GM19324 (cell line): ENCODE results near the gene GDF9.
A peak's percentile ranks its signal among the peaks of the same experiment; 100 is the strongest.

Experiments
- ATAC-seq: cut with Tn5 transposase; IDR thresholded peaks from one replicate; pipeline ENCODE4 v1.9.1; 2021; ENCODE audit warnings: mild to moderate bottlenecking, moderate library complexity; ENCODE audit not compliant: unreplicated experiment, low FRiP score

GDF9 gene

DNA sequence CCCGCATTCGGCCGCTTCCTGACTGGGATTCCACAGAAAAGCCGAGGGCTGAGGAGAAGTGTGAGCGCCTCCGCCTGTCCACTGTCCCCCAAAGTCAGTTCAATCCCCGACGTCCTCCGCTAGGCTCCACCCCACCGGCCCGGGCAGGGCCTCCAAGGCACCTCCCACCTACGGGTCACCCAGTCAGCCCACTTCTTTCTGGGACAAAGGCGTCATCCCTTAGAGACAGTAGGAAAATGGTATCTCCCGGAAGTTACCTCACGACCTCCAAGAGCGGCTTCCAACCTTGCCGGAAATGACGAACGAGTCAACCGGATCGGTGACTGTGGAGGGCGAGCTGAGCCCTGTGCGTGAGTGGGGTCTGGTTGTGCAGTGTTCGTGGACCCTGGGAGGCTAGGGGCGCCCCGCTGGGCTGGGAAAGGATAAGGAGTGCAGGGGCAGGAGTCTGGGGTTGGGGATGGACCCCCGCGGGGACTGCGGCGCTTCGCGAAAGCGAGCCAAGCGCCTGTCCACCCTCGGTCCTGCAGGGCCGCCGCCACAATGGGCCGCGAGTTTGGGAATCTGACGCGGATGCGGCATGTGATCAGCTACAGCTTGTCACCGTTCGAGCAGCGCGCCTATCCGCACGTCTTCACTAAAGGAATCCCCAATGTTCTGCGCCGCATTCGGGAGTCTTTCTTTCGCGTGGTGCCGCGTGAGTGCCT, at the start of gene GDF9, which contains the start of gene UQCRQ:
TSS of gene GDF9 (minus strand) at position 128 of the 704 bp plus-strand sequence. CDS start 1,936 bp downstream, outside the sequence.
TSS of gene UQCRQ (plus strand) at position 301 of the 704 bp plus-strand sequence. CDS start at position 541, 240 bp downstream.
- peak; percentile 99 for ATAC-seq

GRCh38 chr5:132915681-132916080, 49.4 kb upstream of the GDF9 start:
- ATAC-seq = no peak

GRCh38 chr5:132909702-132910101, 43.4 kb upstream of the GDF9 start:
- no peak for ATAC-seq

GRCh38 chr5:132907161-132907560, 40.9 kb upstream of the GDF9 start:
- no peak for ATAC-seq

DNA sequence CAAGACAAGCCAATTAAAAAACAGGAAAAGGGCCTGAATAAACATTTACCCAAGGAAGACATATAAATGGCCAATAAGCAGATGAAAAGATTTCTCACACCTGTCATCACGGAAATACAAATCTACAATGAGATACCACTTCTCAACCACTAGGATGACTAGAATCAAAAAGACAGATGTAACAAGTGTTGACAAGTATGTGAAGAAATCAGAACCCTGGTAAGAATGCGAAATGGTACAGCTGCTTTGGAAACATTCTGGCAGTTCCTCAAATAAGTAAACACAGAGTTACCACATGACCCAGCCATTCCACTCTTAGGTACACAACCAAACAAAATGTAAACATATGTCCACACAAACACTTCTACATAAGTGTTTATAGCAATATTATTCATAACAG, 39.7 kb upstream of the GDF9 start:
- no peak for ATAC-seq

DNA sequence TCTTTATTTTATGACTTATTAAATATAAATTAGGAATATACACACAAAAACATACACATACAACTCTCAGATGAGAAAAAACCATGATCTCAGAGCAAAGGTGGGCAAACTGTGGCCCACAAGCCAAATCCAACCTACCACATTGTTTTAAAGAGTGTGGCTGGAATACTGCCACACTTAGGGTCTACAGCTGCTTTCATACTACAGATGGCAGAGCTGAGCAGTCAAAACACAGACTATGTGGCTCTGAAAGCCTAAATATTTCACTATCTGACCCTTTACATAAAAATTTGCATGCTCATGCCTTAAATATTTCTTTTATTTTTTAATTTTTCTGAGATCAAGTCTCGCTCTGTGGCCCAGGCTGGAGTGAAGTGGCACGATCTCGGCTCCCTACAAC, 35.5 kb upstream of the GDF9 start:
- ATAC-seq = no peak

DNA sequence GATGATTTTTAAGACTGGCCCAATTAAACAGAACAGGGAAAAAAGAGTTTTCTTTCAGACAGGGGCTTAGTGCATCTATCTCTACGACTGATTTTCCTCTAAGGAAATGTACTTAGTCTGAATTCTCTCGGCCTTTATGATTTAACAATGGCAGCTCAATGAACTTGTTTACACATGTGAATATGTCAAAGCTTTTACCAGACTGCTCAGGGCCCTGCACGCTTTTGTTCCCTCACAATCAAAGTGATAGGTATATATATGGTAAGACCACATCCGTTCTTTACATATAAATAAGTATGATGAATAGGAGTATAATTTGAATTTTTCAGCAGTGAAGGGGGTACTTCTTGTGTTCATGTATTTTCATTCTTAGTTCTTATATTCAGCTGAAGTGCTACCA, 34.8 kb upstream of the GDF9 start:
- ATAC-seq = no peak

DNA sequence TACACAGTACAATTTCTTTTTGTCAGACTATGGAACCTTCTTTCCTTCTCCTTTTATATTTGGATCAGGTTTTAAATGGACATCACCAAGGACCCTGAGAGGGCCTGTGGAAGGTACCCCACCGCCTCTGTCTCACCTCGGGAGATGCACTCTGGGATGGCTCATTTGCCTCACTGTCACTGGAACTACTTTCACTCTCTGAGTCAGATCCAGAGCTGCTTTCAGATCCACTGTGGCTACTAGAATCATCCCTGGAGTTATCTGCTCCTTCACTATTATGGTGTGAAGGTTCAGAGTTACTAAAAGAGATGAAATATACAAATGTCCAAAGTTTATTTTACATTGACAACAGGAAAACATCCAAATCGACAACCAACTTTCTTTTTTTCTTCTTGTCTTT, 31.8 kb upstream of the GDF9 start:
- ATAC-seq = no peak

DNA sequence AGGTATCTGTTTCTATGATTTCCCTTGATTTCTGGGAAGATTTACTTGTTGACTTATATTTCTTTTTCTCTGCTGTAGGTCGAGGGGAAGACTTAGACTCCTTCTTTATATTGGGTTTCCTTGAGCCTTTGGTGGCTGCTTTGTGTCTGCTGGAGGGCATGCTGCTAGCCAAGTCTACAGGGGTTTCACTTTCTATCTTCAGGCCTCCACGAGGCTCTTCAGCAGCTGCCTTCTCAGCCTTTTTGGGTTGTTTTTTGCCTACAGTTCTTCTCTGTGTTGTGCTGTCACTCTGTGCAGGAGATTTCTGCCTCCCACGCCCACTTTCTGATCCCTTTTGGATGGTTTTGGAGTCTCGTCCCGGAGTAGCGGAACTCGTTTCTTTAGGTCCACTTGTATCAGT, 30.4 kb upstream of the GDF9 start:
- no peak for ATAC-seq

DNA sequence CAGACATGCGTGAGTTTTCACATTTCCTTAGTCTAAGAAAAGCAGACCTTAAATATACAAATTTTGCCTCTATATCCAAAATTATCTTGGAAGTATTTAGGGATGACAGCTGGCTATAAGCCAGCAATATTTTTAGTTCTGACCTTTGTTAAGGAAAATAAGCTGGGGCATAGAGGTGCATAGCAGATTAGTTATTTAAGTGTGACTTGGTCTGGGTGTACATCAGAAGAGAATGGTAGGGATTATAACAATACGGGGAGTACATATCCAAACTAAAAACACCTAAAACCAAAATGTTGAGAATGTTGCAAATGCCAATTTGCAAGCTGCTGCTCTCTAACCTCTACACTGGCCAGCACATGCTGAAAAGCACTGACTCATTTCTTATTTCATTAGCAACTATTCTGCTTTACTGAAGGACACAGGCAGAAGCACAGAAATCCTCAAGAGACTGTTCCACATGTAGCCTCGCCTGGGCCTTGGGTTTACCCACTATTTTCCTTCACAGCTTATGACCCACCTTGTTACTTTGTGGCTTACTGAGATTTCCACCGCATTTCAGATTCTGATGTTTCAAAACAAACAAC, 29.5 kb upstream of the GDF9 start:
- ATAC-seq = no peak

DNA sequence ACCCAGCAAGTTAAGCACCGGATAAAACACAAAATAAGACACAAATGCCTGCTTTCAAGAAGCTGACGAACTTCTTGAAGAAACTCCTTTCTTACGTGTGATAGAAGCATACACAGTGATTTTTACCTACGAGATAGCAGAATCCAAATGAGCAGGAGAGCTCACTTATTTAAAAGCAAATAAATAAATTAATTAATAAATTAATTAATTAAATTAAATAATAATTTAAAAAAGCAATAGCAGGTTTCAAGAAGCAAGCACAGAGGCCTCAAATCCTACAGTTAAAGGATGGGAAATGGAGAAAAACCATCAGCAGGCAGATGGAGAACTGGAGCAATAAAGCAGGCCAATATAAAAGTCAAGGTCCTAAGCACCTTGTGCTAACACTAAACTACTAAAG, 24.5 kb upstream of the GDF9 start:
- no peak for ATAC-seq

GRCh38 chr5:132889501-132889900, 23.2 kb upstream of the GDF9 start:
- no peak for ATAC-seq

GRCh38 chr5:132887283-132887682, 21.0 kb upstream of the GDF9 start:
- ATAC-seq = no peak

DNA sequence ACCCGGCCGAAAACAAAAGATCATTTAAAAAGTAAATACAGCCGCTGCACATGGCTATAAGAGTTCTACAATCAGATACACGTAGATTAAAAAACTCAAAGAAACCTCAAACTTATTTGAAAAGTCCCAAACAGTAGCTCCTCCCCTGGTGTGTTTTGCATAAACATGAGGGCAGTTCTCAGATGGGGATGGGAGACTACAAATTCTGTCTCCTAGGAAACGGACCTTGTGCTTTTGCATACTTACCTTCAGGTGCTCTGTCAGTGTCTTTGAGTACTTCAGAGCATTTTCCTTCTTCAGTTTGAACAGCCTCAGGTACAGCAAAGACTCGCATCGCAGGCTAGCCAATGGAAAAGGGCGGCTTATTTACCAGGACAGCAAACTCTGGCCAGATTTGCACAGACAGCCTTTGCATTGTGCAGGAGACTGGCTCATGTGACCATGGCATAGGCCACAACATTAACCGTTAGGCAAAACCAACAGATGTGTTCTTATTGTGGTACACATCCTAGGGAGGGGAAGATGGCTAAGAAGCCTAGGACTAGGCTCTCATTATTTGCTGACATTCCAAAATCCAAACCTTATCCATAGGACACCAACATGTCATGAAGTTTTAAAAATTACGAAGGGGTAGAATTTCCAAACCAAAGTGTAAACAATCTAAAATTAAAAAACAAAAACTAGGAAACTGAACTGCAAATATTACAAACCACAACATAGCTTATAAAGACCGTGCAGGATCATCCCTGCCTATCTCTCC, 20.0 kb upstream of the GDF9 start:
- no peak for ATAC-seq

- no peak for ATAC-seq
Observed at GRCh38 chr5:132884548-132884947, 18.3 kb upstream of the GDF9 start.

DNA sequence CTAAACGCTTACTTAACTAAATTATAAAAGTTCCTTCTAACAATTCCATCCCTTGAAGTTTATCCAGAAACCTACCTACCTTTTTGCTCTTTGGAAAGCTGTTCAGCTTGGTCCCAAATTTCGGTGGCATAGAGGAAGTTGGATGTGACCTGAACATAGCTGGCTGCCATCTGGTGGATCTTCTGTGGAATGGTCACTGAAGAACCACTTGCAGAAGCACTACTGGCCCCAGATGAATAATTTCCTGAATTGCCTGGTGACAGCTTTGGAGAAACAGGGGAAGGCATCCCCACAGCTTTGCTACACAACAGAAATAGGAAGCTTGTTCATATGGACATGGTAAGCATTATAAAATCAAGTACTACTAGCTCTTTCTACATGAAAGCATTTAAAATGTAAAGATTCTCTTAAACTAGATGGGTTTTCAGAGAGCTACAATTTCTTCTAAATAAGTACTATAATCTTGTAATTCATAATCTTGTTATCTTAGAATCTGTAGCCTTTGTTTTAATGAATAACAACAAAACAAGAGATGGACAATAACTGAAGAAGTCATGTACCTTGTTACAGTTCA, 17.1 kb upstream of the GDF9 start:
- no peak for ATAC-seq

- ATAC-seq = no peak
Observed at GRCh38 chr5:132877938-132878337, 11.7 kb upstream of the GDF9 start.

DNA sequence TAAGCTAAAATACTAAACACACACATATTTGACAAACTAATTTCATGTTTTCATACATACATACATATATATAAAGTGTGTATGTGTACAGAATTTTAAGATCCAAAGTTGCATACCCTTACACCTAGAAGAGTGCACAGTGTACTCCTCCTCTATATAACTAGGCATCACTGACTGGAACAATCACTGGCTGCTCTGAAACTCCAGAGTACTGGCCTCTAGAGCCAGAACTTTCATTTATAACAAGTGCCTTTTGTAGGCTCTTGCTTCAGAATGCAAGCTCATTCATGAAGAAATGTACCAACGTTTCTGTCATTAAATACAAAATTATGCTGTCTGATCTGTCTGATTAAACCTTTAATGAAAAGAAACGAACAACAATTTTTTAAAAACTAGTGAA, 11.2 kb upstream of the GDF9 start:
- ATAC-seq = no peak

GRCh38 chr5:132876020-132876759, 9.9 kb upstream of the GDF9 start:
- ATAC-seq = no peak

- no peak for ATAC-seq
Observed at GRCh38 chr5:132873930-132874271, 7.6 kb upstream of the GDF9 start.
